GM12874 (cell line): ENCODE results near the gene HEATR1.

ENCODE experiments used
- TF ChIP-seq, protein P1 (sequence below): IDR thresholded peaks from 2 replicates; pipeline ENCODE4 v1.5.1; 2011; ENCODE audit warnings: low read depth, mild to moderate bottlenecking, control low read depth, low read length, moderate library complexity; ENCODE audit not compliant: insufficient read depth

HEATR1 gene

DNA sequence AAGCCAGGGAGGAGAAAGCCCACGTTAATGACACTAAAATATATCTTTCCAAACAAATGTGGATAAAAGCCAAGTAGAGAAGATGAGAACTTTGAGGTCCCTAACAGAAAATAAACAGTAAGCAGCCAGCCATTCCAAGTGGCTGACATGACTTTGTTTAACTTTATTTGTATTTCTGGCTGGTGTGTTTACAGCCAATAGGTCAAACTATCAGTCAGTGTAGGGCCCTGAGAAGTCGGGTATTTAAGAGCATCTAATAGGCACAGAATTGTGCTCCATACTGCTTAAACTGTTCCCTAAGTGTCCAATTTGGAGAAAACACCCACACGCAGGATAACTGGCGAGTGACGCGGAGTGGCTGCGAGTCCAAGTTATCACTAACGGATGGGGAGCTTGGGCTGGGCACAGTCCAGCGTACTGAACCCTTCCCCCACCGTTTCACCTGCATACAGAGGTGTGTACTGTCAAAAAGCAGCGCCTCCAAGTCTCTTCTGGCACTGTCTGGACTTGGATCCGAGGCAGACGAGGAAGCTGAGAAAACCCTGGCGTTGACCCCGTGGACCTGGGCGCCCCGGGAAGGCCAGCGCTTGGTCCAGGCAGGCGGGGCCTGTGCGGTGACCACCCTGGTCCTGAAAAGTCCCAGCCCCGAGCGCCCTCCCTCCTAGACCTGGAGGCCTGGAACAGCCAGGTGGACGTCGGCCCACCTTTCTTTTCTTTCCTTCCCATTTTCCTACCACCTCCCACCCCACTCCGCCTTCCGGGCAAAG is 81.2 kb downstream of the HEATR1 start:
- TF ChIP-seq, protein P1, sequence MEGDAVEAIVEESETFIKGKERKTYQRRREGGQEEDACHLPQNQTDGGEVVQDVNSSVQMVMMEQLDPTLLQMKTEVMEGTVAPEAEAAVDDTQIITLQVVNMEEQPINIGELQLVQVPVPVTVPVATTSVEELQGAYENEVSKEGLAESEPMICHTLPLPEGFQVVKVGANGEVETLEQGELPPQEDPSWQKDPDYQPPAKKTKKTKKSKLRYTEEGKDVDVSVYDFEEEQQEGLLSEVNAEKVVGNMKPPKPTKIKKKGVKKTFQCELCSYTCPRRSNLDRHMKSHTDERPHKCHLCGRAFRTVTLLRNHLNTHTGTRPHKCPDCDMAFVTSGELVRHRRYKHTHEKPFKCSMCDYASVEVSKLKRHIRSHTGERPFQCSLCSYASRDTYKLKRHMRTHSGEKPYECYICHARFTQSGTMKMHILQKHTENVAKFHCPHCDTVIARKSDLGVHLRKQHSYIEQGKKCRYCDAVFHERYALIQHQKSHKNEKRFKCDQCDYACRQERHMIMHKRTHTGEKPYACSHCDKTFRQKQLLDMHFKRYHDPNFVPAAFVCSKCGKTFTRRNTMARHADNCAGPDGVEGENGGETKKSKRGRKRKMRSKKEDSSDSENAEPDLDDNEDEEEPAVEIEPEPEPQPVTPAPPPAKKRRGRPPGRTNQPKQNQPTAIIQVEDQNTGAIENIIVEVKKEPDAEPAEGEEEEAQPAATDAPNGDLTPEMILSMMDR, result no peak

DNA sequence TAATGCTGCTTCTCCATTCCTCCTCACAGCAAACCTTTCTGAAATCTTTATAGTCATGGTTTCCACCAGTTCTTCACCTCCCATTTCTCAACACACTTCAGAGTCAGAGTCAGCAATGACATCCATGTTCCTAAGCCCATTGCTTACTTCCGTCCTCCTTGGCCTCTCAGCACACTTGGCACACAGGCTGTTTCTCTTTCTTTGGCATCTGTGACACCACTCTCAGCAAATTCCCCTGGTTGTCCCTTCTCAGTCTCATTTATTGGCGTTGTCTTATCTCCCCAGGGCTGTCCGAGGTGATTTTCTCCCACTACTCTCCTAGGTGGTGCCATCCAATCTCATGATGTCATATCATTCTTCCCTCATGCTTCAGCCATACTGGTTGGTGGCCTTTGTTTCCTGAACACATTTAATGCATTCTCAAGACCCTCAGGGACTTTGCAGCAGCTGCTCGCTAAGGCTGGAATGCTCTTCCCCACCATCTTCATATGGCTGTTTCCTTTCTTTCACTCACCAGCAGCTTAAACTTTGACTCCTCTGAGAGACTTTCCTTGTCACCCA is 83.8 kb downstream of the HEATR1 start:
- TF ChIP-seq, protein P1, result no peak

DNA sequence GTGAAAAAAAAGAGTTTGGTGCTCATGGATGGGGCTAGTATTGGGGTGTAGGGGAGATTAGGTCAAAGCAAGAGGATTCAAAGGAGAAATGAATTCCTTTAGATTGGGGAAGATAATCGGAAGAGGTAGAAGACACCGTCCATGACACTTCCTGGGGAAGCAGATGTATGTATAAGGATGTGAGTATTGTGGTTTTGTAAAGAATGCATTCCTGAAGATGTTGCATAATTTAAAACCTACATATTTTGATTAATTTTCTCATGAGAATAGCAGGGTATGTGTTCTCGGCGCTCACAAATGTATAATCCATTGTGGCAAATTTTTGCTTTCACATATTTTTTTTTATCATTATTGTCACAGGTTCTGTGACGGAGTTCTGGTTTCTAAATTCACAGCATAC is 86.0 kb downstream of the HEATR1 start:
- TF ChIP-seq, protein P1, result no peak

DNA sequence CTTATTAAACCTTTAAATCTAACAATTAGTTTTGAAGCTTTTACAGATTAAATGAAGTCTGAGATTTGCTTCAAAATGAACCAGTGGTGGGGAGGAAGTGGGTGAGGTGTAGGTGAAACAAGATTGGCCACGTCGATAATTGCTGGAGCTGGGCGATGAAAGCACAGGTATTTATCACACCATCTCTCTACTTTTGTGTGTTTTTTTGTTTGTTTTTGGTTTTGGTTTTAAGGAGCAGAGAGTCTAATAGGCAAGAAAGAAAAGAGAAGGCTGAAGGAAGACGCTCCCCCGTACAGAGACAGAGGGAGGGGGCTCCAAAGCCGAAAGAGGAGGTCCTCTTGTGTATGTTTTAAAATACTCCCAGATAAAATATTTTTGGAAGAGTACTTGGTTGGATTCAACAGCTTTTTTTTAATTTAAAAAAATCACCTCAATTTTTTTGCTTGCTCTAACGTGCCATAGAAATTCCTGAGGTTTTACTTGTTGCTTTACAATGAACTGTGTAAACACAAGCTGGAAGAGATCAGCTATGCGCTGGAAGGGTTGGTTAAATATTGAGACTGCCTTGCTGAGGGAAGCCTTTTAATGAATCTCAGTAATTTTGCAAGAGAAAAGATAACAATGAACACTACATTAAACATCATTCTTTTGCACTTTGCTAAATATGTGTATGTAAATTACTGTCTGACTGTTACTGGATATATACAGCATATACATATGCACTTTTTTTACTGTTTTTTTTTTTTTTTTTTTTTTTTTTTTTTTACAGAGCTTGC is 87.2 kb downstream of the HEATR1 start:
- TF ChIP-seq, protein P1, result no peak

DNA sequence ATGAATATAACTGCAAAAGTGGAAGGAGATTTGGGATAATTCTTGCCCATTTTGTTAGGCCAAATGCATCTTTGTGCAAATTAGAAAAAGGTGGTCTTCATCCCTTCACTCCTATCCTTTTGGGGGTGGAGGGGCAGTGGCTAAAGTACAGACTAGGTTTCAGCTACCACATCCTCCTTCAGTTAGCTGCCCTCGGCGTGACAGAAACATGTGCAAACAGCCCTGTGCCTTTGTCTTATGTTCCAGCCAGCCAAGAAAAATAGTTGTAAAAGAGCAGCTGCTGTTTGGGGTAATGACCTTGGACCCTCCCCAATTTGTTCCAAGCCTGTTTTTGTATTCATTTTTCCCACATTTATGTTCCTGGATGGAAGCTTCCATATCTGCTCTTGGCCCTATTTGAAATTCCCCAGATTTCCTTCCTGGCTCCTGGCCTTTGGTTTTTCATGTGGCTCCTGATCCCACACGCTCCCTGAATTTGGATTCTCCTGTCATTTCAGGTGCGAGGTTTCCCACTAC is 88.8 kb downstream of the HEATR1 start:
- TF ChIP-seq, protein P1, result no peak

DNA sequence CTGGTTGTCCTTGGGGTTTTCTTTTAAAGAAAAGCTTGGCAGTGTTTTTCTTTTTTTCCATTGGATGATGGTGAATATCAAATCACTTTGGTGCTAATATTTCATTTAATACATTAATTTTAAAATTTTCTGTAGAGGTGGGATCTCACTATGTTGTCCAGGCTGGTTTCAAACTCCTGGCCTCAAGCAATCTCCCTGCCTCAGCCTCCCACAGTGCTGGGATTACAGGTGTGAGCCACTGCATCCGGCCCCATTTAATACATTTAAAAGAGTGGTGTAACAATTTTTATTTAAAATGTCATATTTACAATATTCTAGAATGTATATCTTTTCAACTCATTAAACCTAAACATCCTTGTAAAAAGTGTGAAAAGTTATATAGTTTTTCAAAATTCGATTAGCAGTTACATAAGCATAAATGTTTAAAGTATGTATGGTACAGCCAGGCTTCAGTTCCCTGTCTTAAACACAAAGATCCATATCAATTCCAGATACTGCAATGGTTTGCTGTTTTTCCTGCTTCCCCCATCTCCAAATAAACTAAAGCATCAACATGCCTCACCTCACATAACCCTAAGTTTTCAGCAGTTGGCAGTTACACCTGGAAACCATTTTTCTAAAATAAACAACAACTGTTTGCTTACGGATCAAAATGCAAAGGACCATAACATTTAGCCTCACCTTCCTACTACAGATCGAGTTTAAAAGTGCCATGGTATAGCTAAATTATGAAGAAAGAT is 89.4 kb downstream of the HEATR1 start:
- TF ChIP-seq, protein P1, result no peak

DNA sequence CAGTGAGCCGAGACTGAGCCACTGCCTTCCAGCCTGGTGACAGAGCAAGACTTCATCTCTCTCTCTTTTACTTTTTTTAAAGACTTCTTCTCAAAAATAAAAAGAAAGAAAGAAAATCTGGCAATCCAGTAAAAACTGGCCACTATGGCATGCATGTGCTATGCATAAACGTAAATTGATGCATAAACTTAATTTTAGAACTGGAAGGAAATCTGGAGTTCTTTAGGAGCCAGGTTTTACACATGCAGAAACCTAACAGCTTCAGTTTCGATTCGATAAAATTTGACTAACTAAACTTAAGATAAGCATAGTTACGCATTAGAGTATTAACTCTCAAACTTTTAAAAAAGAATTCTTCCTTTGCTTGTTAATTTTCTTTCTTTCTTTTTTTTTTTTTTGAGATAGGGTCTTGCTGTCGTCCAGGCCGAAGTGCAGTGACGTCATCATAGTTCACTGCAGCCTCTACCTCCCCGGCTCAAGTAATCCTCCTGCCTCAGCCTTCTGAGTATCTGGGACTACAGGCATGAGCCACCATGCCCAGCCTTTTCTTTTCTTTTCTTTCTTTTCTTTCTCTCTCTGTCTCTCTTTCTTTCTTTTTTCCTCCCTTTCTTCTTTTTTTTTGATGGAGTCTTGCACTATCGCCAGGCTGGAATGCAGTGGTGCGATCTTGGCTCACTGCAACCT is 92.4 kb downstream of the HEATR1 start:
- TF ChIP-seq, protein P1, result no peak
